22Rv1 (cell line): Measurements from ENCODE around the gene TCEAL1.

Source experiments
- ZFX ChIP-seq: fragments of 450-650 bp; IDR thresholded peaks from 2 replicates; pipeline ENCODE4 v1.6.1; 2017; ENCODE audit warnings: antibody characterized with exemption, borderline replicate concordance
- TF ChIP-seq, protein P1 (sequence below): fragments of 450-650 bp; IDR thresholded peaks from 2 replicates; pipeline ENCODE4 v1.5.1; 2017; ENCODE audit warnings: mild to moderate bottlenecking

- TF ChIP-seq, protein P1, sequence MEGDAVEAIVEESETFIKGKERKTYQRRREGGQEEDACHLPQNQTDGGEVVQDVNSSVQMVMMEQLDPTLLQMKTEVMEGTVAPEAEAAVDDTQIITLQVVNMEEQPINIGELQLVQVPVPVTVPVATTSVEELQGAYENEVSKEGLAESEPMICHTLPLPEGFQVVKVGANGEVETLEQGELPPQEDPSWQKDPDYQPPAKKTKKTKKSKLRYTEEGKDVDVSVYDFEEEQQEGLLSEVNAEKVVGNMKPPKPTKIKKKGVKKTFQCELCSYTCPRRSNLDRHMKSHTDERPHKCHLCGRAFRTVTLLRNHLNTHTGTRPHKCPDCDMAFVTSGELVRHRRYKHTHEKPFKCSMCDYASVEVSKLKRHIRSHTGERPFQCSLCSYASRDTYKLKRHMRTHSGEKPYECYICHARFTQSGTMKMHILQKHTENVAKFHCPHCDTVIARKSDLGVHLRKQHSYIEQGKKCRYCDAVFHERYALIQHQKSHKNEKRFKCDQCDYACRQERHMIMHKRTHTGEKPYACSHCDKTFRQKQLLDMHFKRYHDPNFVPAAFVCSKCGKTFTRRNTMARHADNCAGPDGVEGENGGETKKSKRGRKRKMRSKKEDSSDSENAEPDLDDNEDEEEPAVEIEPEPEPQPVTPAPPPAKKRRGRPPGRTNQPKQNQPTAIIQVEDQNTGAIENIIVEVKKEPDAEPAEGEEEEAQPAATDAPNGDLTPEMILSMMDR, result no peak
- no peak for TF ChIP-seq ZFX
Observed at GRCh38 chrX:103656617-103657016, 27.8 kb downstream of the TCEAL1 start.
